NCI-H2196 (cell line): ENCODE data around the gene AK4.
"Not testable (repeated sequence)": the region's sequence is repeated elsewhere in the genome, so short reads cannot be mapped to it uniquely, and the experiment has no call there.

Source experiments
- DNase-seq: peaks from one replicate; lab custom pipeline; 2025; ENCODE audit not compliant: unreplicated experiment; lab: John Stamatoyannopoulos, UW

The AK4 gene

GRCh38 chr1:65150108-65150463 is 2.1 kb downstream of the AK4 start:
- DNase-seq: no peak

DNA sequence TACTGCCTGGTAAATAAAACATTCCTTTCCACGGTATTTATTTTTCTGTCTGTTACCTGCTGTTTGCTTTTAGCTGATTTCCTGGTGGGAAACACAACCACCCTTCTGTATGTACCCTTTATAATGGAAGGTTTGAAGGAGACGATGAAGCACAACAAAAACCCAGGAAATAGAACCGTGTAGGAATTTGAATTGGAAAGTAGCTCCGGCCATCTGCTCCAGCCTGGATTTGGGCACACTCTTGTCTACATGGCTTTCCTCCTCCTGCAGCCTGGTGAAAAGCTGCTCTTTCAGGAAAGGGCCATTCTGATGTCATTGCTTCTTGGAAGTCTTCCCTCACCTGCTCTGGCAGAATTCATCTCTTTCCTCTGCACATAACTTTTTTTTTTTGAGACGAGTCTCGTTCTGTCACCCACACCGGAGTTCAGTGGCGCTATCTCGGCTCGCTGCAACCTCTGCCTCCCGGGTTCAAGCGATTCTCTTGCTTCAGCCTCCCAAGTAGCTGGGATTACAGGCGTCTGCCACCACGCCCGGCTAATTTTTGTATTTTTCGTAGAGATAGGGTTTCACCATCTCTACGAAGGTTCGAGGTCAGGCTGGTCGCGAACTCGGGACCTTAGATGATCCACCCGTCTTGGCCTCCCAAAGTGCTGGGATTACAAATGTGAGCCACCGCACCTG is 2.7 kb downstream of the AK4 start:
- no peak for DNase-seq

DNA sequence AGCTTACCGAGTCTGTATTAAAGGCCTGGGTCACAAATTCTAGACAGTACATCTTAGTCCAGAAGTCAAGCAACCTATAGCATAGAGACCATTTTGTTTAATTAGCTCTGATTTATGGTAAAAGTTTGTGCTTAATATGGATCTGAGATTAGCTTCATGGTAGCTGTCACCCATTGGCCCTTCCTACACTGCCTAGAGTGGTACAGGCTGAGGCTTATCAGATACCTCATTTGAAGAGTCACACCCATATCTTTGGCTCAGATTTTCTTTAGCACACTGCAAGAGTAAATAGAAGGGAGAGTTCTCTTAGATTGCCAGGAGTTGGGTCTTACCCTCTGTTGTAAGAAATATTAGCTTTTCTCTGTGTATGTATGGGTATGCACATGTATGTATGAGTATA is 3.6 kb downstream of the AK4 start:
- DNase-seq: no peak

DNA sequence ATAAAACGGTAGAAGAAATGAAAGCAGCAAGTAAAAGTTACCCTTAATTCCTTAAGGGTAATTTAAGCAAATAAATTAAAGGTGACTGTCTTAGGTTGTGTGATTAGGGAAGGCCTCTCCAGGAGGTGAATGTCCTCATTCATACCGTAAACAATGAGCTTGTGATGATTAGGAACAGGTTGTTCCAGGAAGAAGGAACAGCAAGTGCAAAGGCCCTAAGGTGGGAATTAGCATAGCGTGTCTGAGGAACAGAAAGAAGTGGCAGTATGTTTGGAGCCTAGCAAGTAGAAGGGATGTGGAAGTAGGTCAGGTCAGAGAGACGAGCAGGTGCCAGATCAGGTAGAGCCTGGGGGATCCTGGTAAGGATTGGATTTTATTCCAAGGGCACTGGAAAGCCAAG is 5.6 kb downstream of the AK4 start:
- no peak for DNase-seq

- no peak for DNase-seq
Observed at GRCh38 chr1:65156910-65157545, 9.0 kb downstream of the AK4 start.

- DNase-seq: no peak
Observed at GRCh38 chr1:65157546-65157941, 9.5 kb downstream of the AK4 start.

DNA sequence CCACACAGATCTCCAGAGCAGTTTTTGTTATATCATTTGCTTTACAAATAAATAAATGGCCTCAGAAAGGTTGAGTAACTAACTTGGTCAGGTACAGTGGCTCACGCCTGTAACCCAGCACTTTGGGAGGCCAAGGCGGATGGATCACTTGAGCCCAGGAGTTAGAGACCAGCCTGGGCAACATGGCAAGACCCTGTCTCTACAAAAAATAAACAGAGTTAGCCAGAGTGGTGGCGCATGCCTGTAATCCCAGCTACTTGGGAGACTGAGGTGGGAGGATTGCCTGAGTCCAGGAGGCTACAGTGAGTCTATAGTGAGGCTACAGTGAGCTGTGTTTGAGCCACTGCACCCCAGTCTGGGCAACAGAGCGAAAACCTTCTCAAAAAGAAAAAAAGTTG is 11.3 kb downstream of the AK4 start:
- DNase-seq: not testable (repeated sequence)

DNA sequence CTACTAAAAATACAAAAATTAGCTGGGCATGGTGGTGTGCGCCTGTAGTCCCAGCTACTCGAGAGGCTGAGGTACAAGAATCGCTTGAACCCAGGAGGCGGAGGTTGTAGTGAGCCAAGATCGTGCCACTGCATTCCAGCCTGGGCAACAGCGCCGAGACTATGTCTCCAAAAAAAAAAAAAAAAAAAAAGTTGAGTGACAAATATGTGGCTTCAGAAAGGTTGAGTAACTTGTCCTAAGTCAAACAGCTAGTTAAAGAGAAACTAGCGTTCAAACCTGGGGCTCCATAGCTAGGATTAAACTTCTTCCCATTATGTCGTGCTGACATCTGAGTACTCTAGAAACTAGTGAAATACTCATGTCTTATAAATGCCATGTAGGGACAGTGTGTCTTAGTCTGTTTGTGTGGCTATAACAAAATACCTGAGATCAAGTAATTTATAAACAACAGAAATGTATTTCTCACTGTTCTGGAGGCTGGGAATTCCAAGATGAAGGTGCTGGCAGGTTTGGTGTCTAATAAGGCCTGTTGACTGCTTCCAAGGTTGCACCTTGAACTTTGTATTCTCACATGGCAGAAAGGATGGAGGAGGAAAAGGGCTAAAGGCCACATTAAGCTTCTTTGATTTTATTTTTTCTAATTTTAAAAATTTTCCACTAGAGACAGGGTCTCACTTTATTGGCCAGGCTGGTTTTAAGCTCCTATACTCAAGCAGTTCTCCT is 12.0 kb downstream of the AK4 start:
- no peak for DNase-seq

- no peak for DNase-seq
Observed at GRCh38 chr1:65163201-65163805, 15.3 kb downstream of the AK4 start.

DNA sequence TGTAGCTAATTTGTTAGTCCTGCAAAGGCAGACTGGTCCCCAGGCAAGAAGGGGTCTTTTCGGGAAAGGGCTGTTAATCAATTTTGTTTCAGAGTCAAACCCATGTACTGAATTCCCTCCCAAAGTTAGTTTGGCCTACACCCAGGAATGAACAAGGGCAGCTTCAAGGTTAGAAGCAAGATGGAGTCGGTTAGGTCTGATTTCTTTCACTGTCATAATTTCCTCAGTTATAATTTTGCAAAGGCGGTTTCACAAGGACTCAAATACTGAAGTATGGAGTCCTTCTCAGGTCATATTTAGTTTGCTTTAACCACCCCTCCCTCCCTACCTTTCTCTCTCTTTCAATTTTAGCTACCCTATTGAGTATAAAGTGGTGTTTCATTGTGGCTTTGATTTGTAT is 16.1 kb downstream of the AK4 start:
- DNase-seq: not testable (repeated sequence)

- no peak for DNase-seq
Observed at GRCh38 chr1:65164633-65165032, 16.6 kb downstream of the AK4 start.

- no peak for DNase-seq
Observed at GRCh38 chr1:65165269-65165993, 17.4 kb downstream of the AK4 start.

GRCh38 chr1:65166572-65167305 is 18.7 kb downstream of the AK4 start:
- DNase-seq: no peak

- no peak for DNase-seq
Observed at GRCh38 chr1:65167586-65168242, 19.7 kb downstream of the AK4 start.

GRCh38 chr1:65168867-65169266 is 20.9 kb downstream of the AK4 start:
- DNase-seq: no peak

- DNase-seq: no peak
Observed at GRCh38 chr1:65170511-65171142, 22.6 kb downstream of the AK4 start.

GRCh38 chr1:65172936-65173690 is 25.1 kb downstream of the AK4 start:
- no peak for DNase-seq

- DNase-seq: no peak
Observed at GRCh38 chr1:65174585-65174984, 26.6 kb downstream of the AK4 start.
